Transverse colon (tissue), 4 donors: ENCODE results near the gene GLRX2. TPM values are rescaled to one million over a fixed set of nuclear protein-coding genes. Genes with fewer than 3 reads are reported as not detected.

Experiments
- DNase-seq: peaks from one replicate; pipeline ENCODE4 v3.0.0-alpha.2; 2019
- H3K27ac ChIP-seq, 4 donors: fragments of 200-600 bp; sonication (generic); 2 replicates each; pipeline ENCODE4 v1.5.1; 2016 to 2018; ENCODE audit warnings: inconsistent platforms in 4 of 4
- H3K27me3 ChIP-seq: fragments of 200-600 bp; sonication (generic); 2 replicates; pipeline ENCODE4 v1.5.1; 2017; ENCODE audit warnings: inconsistent platforms
- H3K36me3 ChIP-seq, 4 donors: fragments of 200-600 bp; sonication (generic); 2 replicates each; pipeline ENCODE4 v1.5.1; 2017 to 2019; ENCODE audit warnings: inconsistent platforms in 4 of 4
- H3K4me1 ChIP-seq, 4 donors: fragments of 200-600 bp; sonication (generic); 2 replicates each; pipeline ENCODE4 v1.5.1; 2017 to 2020; ENCODE audit warnings: inconsistent platforms in 4 of 4
- H3K4me3 ChIP-seq, 4 donors: fragments of 200-600 bp; sonication (generic); 1 replicate in 1 of 4; 2 replicates in 3 of 4; pipeline versions ENCODE4 v1.5.1 to v1.6.1; 2017 to 2019; ENCODE audit warnings: inconsistent platforms in 4 of 4
- H3K9me3 ChIP-seq, 2 donors: fragments of 200-600 bp; sonication (generic); 2 replicates each; pipeline ENCODE4 v1.5.1; 2017 to 2019; ENCODE audit warnings: inconsistent platforms in 2 of 2
- EP300 ChIP-seq: sonication (generic); formaldehyde crosslinking; IDR thresholded peaks from one replicate; pipeline ENCODE4 v1.6.1; 2017; ENCODE audit warnings: antibody characterized with exemption, low read depth
- POLR2A ChIP-seq: fragments of 450-650 bp; IDR thresholded peaks from one replicate; pipeline ENCODE4 v1.6.1; 2016; ENCODE audit warnings: antibody characterized with exemption, mild to moderate bottlenecking, moderate library complexity
- POLR2AphosphoS5 ChIP-seq, 3 donors: sonication (generic); formaldehyde crosslinking; IDR thresholded peaks; one replicate each; pipeline ENCODE4 v1.6.1; 2016; ENCODE audit warnings: antibody characterized with exemption in 3 of 3
- WGBS, 2 donors: methylation state at CpG; one replicate each; pipeline ENCODE4 v1.1.5; 2018; ENCODE audit warnings: low coverage in 1 of 2; 5-methylcytosine and 5-hydroxymethylcytosine counted together
- in situ Hi-C, 4 donors: fragments of 200-750 bp; cut with MboI; loops; one replicate each; pipeline versions ENCODE4 v1.15.0 to v1.15.1; 2017; ENCODE audit warnings: low sequenced_read_pairs in 3 of 4, low pct_ligation_motif_present in 1 of 4, low pct_unique_long_range_greater_than_20kb in 1 of 4
- intact Hi-C: fragments of 100-400 bp; cut with DNase I; formaldehyde crosslinking; loops from one replicate; pipeline ENCODE4 v1.15.1; 2023; ENCODE audit warnings: low total_unique reads
- total RNA-seq, 4 donors: library from RNA; depleted of rRNA; stranded (reverse); fragments of >200 nt; gene quantifications; one replicate each; pipeline ENCODE4 v1.1.0, GENCODE V29; 2016
- TF ChIP-seq, protein P1 (sequence below), 5 experiments: fragments of 200-600 bp in 3 of 5; fragments of 450-650 bp in 2 of 5; sonication (generic) in 3 of 5; IDR thresholded peaks; 1 replicate in 2 of 5; 2 replicates in 3 of 5; pipeline ENCODE4 v1.5.1; 2016 to 2017; ENCODE audit warnings: antibody characterized with exemption in 5 of 5, inconsistent platforms in 3 of 5, mild to moderate bottlenecking in 2 of 5, moderate library complexity in 1 of 5

Gene GLRX2
- total RNA-seq, 4 donors from 2014 or later = 0.40 to 8.3 (median 3.7) TPM

GRCh38 chr1:193066606-193067005, 38.6 kb downstream of the GLRX2 start:
- 50 to 51% methylated on average over 4 of the region's 4 CpGs for WGBS, 2 donors
- H3K27ac ChIP-seq = peak overlapping the region in 1 of 4 donors; percentile 2
- peaks cover 0 to 34% (median 2%) of the 10 kb centered on the region in 4 donors for H3K4me1 ChIP-seq
- no peaks in the 10 kb centered on the region for H3K36me3 ChIP-seq
- TF ChIP-seq POLR2A (no peak), EP300 (no peak), POLR2AphosphoS5 (IDR thresholded peaks at IDR 0.05) (no peak)
- TF ChIP-seq, protein P1, sequence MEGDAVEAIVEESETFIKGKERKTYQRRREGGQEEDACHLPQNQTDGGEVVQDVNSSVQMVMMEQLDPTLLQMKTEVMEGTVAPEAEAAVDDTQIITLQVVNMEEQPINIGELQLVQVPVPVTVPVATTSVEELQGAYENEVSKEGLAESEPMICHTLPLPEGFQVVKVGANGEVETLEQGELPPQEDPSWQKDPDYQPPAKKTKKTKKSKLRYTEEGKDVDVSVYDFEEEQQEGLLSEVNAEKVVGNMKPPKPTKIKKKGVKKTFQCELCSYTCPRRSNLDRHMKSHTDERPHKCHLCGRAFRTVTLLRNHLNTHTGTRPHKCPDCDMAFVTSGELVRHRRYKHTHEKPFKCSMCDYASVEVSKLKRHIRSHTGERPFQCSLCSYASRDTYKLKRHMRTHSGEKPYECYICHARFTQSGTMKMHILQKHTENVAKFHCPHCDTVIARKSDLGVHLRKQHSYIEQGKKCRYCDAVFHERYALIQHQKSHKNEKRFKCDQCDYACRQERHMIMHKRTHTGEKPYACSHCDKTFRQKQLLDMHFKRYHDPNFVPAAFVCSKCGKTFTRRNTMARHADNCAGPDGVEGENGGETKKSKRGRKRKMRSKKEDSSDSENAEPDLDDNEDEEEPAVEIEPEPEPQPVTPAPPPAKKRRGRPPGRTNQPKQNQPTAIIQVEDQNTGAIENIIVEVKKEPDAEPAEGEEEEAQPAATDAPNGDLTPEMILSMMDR (IDR thresholded peaks at IDR 0.05) = no peak
- H3K9me3 ChIP-seq = no peaks in the 10 kb centered on the region
- in situ Hi-C loops (loop anchor here in 1 of 4 donors (10.0 kb wide), 1 partner anchor 58 kb away; the partner anchor contains the start of gene CDC73), intact Hi-C loops (no loop called here)
- H3K4me3 ChIP-seq = no peak overlapping the region
- H3K27me3 ChIP-seq = no peaks in the 10 kb centered on the region
- no peak for DNase-seq

GRCh38 chr1:193065954-193066353, 39.3 kb downstream of the GLRX2 start:
- H3K36me3 ChIP-seq = no peaks in the 10 kb centered on the region
- no peak overlapping the region for H3K4me3 ChIP-seq
- H3K9me3 ChIP-seq = no peaks in the 10 kb centered on the region
- H3K27ac ChIP-seq = no peak overlapping the region
- intact Hi-C loops (no loop called here), in situ Hi-C loops (loop anchor here in 1 of 4 donors (10.0 kb wide), 1 partner anchor 59 kb away; the partner anchor contains the start of gene CDC73)
- no peaks in the 10 kb centered on the region for H3K27me3 ChIP-seq
- peaks cover 0 to 40% (median 9%) of the 10 kb centered on the region in 4 donors for H3K4me1 ChIP-seq
- DNase-seq = no peak
- TF ChIP-seq EP300 = no peak
- no peak for TF ChIP-seq POLR2A
- no peak for TF ChIP-seq POLR2AphosphoS5 (IDR thresholded peaks at IDR 0.05)
- TF ChIP-seq, protein P1 (IDR thresholded peaks at IDR 0.05) = no peak

GRCh38 chr1:193062698-193063463, 42.3 kb downstream of the GLRX2 start:
- 78 to 88% methylated on average over 3 to 4 of the region's 4 CpGs for WGBS, 2 donors
- H3K27ac ChIP-seq = no peak overlapping the region

DNA sequence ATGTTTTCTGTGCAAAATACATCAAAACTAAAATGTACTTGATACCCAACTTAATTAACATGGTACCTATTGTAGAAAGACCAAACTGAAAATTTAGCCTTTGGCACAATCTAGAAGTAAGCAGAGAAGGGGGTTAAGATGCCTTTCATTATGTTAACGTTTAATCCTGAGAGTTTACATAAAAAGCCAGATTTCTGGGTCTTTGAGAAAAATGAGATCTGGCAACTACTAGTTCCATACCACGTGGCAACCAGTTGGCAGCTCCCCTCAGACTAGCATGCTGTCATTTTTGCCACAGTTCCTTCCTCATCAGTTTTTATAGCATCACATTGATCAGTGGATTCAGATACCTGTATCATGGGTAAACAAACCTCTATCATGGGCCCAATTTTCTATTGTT, 44.3 kb downstream of the GLRX2 start:
- Histone ChIP-seq H3K36me3 (no peaks in the 10 kb centered on the region), H3K4me1 (peaks cover 8 to 43% (median 23%) of the 10 kb centered on the region in 4 donors), H3K27ac (peak overlapping the region; percentile 96 to 98 (median 96)), H3K4me3 (peak overlapping the region in 1 of 4 donors; percentile 91), H3K27me3 (no peaks in the 10 kb centered on the region), H3K9me3 (no peaks in the 10 kb centered on the region)
- in situ Hi-C loops (loop anchor here in 1 of 4 donors (10.0 kb wide), 1 partner anchor 64 kb away; the partner anchor contains the start of gene CDC73), intact Hi-C loops (loop anchor here (5.0 kb wide), 1 partner anchor 46 kb away; the partner anchor contains the start of gene GLRX2)
- 6 to 18% methylated on average over 2 of the region's 2 CpGs for WGBS, 2 donors
- TF ChIP-seq POLR2A = no peak
- TF ChIP-seq, protein P1 (IDR thresholded peaks at IDR 0.05) = no peak
- DNase-seq = no peak

More at GRCh38 chr1:193062698-193063463, 42.3 kb downstream of the GLRX2 start:
- no peaks in the 10 kb centered on the region for H3K36me3 ChIP-seq
- DNase-seq = no peak
- H3K9me3 ChIP-seq = no peaks in the 10 kb centered on the region
- no peak overlapping the region for H3K4me3 ChIP-seq
- no peak for TF ChIP-seq EP300
- TF ChIP-seq POLR2AphosphoS5 (IDR thresholded peaks at IDR 0.05) = no peak
- TF ChIP-seq, protein P1 (IDR thresholded peaks at IDR 0.05) = no peak
- no peak for TF ChIP-seq POLR2A
- no peaks in the 10 kb centered on the region for H3K27me3 ChIP-seq
- intact Hi-C loops = loop anchor here (5.0 kb wide), 1 partner anchor 44 kb away; the partner anchor contains the start of gene GLRX2
- in situ Hi-C loops = loop anchor here in 1 of 4 donors (10.0 kb wide), 1 partner anchor 62 kb away; the partner anchor contains the start of gene CDC73
- H3K4me1 ChIP-seq = peaks cover 3 to 44% (median 22%) of the 10 kb centered on the region in 4 donors
